GM19238 (cell line): ENCODE results near the gene TMEM269.
"Not testable (repeated sequence)": the region's sequence is repeated elsewhere in the genome, so short reads cannot be mapped to it uniquely, and the experiment has no call there.

Source experiments
- DNase-seq: peaks from one replicate; pipeline ENCODE4 v3.0.0; 2011; ENCODE audit warnings: low spot score; ENCODE audit not compliant: insufficient read length

TMEM269 gene

GRCh38 chr1:42748021-42748420 is 36.8 kb upstream of the TMEM269 start:
- DNase-seq, result no peak

- no peak for DNase-seq
Measured at GRCh38 chr1:42748461-42749410, 36.1 kb upstream of the TMEM269 start.

GRCh38 chr1:42750041-42750440 is 34.8 kb upstream of the TMEM269 start:
- DNase-seq, result no peak

GRCh38 chr1:42751511-42752070 is 33.2 kb upstream of the TMEM269 start:
- not testable (repeated sequence) for DNase-seq

- DNase-seq, result no peak
Measured at GRCh38 chr1:42752284-42752683, 32.5 kb upstream of the TMEM269 start.

- no peak for DNase-seq
Measured at GRCh38 chr1:42753070-42753469, 31.7 kb upstream of the TMEM269 start.

- DNase-seq, result peak; percentile 61
Measured at GRCh38 chr1:42756956-42757891, 27.6 kb upstream of the TMEM269 start.

GRCh38 chr1:42757892-42758275 is 26.9 kb upstream of the TMEM269 start:
- no peak for DNase-seq

GRCh38 chr1:42758641-42759040 is 26.1 kb upstream of the TMEM269 start:
- no peak for DNase-seq

GRCh38 chr1:42759114-42759513 is 25.7 kb upstream of the TMEM269 start:
- no peak for DNase-seq

GRCh38 chr1:42761567-42761966 is 23.2 kb upstream of the TMEM269 start:
- DNase-seq, result no peak

- no peak for DNase-seq
Measured at GRCh38 chr1:42762269-42762668, 22.5 kb upstream of the TMEM269 start.

GRCh38 chr1:42765269-42765668 is 19.5 kb upstream of the TMEM269 start:
- no peak for DNase-seq

- DNase-seq, result no peak
Measured at GRCh38 chr1:42765832-42766740, 18.7 kb upstream of the TMEM269 start.

GRCh38 chr1:42766741-42767509 is 17.9 kb upstream of the TMEM269 start, which contains the start of the genes C1orf50 and P3H1:
Gene C1orf50, plus strand, starts transcription at chr1:42767249. Its CDS starts 63 bp downstream, at chr1:42767312.
Gene P3H1, minus strand, starts transcription at chr1:42767028. Its CDS starts 57 bp downstream, at chr1:42766971.
- DNase-seq, result peak; percentile 87

- DNase-seq, result no peak
Measured at GRCh38 chr1:42767510-42768000, 17.2 kb upstream of the TMEM269 start.

- no peak for DNase-seq
Measured at GRCh38 chr1:42768172-42768571, 16.6 kb upstream of the TMEM269 start.

- no peak for DNase-seq
Measured at GRCh38 chr1:42769811-42770210, 15.0 kb upstream of the TMEM269 start.

GRCh38 chr1:42773420-42773819 is 11.4 kb upstream of the TMEM269 start:
- no peak for DNase-seq
